Measurements from ENCODE around the gene GOLGA8M. TPM values are rescaled to one million over a fixed set of nuclear protein-coding genes. Genes with fewer than 3 reads are reported as not detected.
"Not testable (repeated sequence)": the region's sequence is repeated elsewhere in the genome, so short reads cannot be mapped to it uniquely, and the experiment has no call there.

GOLGA8M gene, protein sequence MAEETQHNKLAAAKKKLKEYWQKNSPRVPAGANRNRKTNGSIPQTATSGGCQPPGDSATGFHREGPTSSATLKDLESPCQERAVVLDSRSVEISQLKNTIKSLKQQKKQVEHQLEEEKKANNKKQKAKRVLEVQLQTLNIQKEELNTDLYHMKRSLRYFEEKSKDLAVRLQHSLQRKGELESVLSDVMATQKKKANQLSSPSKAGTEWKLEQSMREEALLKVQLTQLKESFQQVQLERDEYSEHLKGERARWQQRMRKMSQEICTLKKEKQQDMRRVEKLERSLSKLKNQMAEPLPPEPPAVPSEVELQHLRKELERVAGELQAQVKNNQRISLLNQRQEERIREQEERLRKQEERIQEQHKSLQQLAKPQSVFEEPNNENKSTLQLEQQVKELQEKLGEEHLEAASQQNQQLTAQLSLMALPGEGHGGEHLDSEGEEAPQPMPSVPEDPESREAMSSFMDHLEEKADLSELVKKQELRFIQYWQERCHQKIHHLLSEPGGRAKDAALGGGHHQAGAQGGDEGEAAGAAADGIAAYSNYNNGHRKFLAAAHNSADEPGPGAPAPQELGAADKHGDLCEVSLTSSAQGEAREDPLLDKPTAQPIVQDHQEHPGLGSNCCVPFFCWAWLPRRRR
- 1 to 10 TPM in 7 of 12 donors, under 1 TPM in 3, not detected in 2; 0.74 to 6.2 (median 1.7) TPM for polyA plus RNA-seq (ENCODE audit: insufficient read length in 12 of 12)
- long read RNA-seq, donor 1 = 0 reads
- long read RNA-seq, donor 2 = 0 reads
- long read RNA-seq, donor 3 = 0 reads
- long read RNA-seq, donor 4 = 0 reads
- long read RNA-seq, donor 5 = 0 reads
- long read RNA-seq, donor 6 = 0 reads
- long read RNA-seq, donor 7 = 0 reads
- long read RNA-seq, donor 8 = 0 reads
- long read RNA-seq, donor 9 = 0 reads
- long read RNA-seq, donor 10 = 0 reads
- long read RNA-seq, donor 11 = 0 reads

DNA sequence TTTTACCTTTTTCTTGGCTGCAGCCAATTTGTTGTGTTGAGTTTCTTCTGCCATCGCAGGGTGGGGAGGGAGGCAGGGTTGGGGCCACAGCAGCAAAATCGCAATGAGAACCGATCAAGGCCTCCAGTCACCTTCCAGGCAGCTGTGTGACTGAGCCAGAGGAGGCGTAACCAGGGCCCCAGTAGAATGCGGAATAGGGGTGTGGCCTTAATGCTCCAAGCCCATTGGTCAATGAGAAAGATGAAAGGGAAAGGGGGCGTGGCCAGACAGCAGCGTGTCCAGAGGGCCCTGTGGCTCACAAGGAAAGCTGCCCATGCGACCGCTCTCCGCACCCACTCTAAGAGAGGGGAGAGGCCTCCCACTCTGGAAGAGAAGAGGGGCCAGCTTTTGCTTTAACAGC lies at the start of gene GOLGA8M:
GOLGA8M (minus strand) TSS at position 152 of the 400 bp plus-strand sequence; CDS start at position 54, 98 bp downstream.
- not testable (repeated sequence) for DNase-seq

GRCh38 chr15:28742890-28743289 lies 30.7 kb upstream of the GOLGA8M start:
- not testable (repeated sequence) for DNase-seq

GRCh38 chr15:28738590-28739292 lies 26.5 kb upstream of the GOLGA8M start:
- not testable (repeated sequence) for DNase-seq

- DNase-seq = not testable (repeated sequence)
Measured at GRCh38 chr15:28738200-28738561, 26.0 kb upstream of the GOLGA8M start.

DNA sequence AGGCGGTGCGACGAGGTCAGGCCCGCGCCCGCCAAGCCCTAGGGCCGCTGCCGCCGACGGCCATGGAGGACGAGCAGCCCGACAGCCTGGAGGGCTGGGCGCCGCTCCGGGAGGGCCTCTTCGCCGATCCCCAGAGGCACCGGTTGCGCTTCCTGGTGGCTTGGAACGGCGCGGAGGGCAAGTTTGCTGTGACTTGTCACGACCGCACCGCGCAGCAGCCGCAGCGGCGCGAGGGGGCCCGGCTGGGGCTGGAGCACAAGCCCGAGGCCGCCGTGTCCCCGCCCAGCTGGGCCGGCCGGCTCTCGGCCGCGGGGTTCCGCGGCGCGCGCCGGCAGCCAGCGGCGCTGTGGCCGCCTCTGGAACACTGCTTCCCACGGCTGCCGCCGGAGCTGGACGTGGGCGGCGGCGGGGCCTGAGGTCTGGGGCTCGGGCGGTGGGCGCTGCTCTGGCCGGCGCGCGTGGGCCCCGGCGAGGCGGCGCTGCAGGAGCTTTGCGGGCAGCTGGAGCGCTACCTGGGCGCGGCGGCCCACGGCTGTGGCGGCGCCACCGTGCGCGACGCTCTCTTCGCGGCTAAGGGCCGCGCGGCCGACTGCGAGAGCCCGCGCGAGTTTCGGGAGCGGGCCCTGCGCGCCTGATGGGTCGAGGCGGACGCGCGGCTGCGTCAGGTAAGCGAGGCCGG lies 25.4 kb upstream of the GOLGA8M start:
- DNase-seq = peak; percentile 7

GRCh38 chr15:28728061-28728460 lies 15.8 kb upstream of the GOLGA8M start:
- not testable (repeated sequence) for DNase-seq

- DNase-seq = not testable (repeated sequence)
Measured at GRCh38 chr15:28727026-28727425, 14.8 kb upstream of the GOLGA8M start.

- DNase-seq = no peak
Measured at GRCh38 chr15:28726102-28726501, 13.9 kb upstream of the GOLGA8M start.

DNA sequence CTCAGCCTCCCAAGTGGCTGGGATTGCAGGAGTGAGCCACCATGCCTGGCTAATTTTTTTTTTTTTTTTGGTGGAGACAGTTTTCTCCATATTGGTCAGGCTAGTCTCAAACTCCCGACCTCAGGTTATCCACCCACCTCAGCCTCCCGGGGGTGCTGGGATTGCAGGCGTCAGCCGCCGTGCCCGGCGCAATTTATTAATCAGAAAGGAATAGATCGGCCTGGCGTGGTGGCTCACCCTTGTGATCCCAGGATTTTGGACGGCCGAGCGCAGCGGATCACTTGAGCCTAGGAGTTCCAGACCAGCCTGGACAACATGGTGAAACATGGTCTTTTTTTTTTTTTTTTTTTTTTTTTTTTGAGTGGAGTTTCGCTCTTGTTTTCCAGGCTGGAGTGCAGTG lies 13.3 kb upstream of the GOLGA8M start:
- no peak for DNase-seq

DNA sequence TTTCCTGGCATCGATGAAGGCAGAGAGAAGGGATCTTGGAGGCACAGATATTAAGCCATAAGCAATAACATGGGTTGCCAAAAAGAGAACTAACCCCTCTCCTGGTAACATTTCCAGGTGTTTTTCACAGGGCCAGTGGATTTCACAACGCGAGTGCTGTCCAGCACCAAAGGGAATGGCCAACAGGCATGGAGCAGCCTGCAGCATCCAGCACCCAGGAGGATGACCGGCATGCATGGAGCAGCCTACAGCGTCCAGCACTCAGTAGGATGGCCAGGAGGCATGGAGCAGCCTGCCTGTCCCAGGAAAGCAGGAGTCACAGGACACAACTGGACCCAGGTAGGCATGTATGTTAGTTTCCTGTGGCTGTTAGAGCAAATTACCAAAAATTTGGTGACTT lies 11.8 kb upstream of the GOLGA8M start:
- not testable (repeated sequence) for DNase-seq

- DNase-seq = not testable (repeated sequence)
Measured at GRCh38 chr15:28719626-28720025, 7.4 kb upstream of the GOLGA8M start.

DNA sequence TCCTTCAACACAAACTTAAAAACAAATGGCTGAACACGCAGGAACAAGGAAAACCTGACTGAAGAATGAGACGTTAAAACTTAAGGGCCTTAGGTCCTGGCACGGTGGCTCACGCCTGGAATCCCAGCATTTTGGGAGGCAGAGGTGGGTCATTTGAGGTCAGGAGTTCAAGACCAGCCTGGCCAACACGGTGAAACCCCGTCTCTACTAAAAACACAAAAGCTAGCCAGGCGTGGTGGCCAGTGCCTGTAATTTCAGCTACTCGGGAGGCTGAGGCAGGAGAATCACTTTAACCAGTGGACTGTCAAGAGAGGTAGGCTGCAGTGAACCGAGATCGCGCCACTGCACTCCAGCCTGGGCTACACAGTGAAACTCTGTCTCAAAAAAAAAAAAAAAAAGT lies 6.4 kb upstream of the GOLGA8M start:
- DNase-seq = not testable (repeated sequence)

DNA sequence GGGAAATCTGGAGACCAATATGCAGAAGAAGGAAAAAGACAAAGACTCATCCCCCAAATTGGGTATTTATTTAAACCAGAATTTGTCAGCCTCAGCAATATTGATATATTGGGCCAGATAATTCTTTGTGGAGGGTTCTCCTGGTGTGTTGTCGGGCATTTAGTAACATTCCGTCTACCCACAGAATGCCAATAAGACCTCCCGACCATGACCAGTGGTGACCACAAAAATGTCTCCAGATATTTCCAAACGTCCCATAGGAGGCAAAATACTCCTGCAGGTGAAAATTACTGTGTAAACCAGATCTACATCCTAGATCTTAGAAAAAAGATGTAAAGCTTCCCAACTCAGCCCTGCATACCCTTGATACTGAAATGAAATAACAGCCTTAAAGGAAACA lies 2.0 kb upstream of the GOLGA8M start:
- DNase-seq = not testable (repeated sequence)

- not testable (repeated sequence) for DNase-seq
Measured at GRCh38 chr15:28703927-28704326, 8.3 kb downstream of the GOLGA8M start.

- not testable (repeated sequence) for DNase-seq
Measured at GRCh38 chr15:28702427-28702826, 9.8 kb downstream of the GOLGA8M start.

GRCh38 chr15:28694006-28694751 lies 18.0 kb downstream of the GOLGA8M start:
- not testable (repeated sequence) for DNase-seq

GRCh38 chr15:28693021-28693420 lies 19.2 kb downstream of the GOLGA8M start:
- not testable (repeated sequence) for DNase-seq

DNA sequence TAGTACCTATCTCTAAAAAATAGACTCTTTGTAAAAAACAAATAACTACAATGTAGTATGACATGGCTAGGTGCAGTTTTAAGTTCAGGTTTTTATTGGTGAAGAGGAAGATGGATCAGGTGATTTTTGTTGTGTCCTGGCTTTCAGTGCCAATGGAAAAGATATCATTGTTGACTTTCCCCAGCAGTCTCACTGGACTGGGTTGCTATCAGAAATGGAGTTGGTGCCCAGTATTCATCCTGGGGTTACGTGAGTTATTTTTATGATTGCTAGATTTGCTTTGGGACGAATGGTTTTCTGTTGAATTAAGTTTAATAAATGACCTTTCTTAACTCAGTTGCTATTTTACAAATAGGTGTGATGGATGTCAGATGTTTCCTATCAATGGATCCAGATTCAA lies 38.7 kb downstream of the GOLGA8M start:
- DNase-seq = not testable (repeated sequence)

DNA sequence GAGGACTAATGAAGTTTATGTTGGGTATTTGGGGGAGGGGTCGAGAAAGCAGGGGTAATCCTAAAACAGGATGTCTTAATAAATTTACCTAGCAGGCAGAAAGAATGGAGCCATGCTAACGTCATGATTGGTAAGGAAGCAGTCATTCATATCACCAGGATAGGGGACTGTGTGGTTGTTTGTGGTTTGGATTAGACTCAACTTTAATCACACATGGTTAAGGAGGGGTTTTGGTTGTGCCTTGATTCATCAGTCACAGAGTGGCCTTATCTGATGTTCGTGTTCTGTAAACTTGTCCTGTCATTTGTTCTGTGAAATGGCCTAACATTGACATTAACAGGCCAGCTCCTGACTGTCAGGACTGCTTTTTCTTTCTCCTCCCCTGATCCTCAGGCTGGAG lies 40.1 kb downstream of the GOLGA8M start:
- DNase-seq = not testable (repeated sequence)

- DNase-seq = not testable (repeated sequence)
Measured at GRCh38 chr15:28666402-28666801, 45.8 kb downstream of the GOLGA8M start.
